Skeletal muscle cell (primary cell): ENCODE measurements around the gene FEM1B.
A peak's percentile ranks its signal among the peaks of the same experiment; 100 is the strongest.

Source experiments
- DNase-seq: peaks from one replicate; pipeline ENCODE4 v3.0.0-alpha.2; 2010; ENCODE audit warnings: low read depth
- H3K4me3 ChIP-seq: 2 replicates; pipeline ENCODE4 v1.5.1; 2011; ENCODE audit warnings: low read depth, mild to moderate bottlenecking, control low read depth, low read length, moderate library complexity

FEM1B gene

DNA sequence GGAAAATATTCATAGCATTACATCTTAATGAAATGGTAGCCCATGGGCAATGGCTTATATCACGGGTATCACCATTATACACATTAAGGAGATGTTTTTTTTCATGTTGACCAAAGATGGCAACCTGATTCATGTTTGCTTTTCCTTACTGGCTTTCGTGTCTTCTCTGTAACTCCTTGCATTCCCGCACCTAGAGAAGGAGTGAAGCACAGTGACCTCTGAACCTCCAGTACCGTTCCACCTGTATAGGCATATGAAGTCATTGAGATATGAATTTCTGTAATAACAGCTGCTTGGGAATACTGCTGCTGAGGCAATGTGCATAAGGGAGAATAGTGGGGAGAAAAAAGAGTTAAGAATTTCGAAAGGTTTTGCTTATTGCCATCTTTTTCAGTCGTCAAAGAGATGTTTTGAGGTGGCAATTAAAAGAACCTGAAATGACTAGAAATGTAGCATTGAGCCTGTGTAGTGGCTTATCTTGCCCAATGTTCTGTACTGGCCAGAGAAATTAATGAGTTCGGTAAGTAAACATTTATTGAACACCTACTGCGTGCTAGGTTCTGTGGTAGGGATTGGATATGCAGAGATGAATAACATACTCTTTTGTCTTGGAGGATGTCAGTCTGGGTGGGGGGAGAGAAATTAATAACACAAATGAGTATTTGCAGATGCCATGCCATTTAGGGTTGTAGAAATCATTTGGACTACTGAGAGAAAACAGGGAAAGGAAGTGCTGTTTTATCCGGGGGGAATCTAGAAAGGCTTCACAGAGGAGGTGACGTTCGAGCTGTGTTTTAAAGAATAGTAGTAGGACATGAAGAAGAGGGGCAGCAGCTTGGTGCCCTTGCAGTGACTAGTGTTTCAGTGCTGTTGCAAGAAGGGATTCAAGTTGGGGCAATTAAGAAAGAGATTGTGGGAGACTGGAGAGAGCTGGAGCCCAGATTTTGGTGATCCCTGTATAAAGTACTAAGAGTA lies 2.5 kb downstream of the FEM1B start:
- peak overlapping the region; percentile 85 for H3K4me3 ChIP-seq
- no peak for DNase-seq

- no peak for DNase-seq
- H3K4me3 ChIP-seq, result peak overlapping the region; percentile 85
Measured at GRCh38 chr15:68281008-68281407, 3.5 kb downstream of the FEM1B start.

- H3K4me3 ChIP-seq, result no peak overlapping the region
- DNase-seq, result no peak
Measured at GRCh38 chr15:68283401-68283800, 5.9 kb downstream of the FEM1B start.

- DNase-seq, result no peak
- no peak overlapping the region for H3K4me3 ChIP-seq
Measured at GRCh38 chr15:68284616-68285258, 7.2 kb downstream of the FEM1B start.

DNA sequence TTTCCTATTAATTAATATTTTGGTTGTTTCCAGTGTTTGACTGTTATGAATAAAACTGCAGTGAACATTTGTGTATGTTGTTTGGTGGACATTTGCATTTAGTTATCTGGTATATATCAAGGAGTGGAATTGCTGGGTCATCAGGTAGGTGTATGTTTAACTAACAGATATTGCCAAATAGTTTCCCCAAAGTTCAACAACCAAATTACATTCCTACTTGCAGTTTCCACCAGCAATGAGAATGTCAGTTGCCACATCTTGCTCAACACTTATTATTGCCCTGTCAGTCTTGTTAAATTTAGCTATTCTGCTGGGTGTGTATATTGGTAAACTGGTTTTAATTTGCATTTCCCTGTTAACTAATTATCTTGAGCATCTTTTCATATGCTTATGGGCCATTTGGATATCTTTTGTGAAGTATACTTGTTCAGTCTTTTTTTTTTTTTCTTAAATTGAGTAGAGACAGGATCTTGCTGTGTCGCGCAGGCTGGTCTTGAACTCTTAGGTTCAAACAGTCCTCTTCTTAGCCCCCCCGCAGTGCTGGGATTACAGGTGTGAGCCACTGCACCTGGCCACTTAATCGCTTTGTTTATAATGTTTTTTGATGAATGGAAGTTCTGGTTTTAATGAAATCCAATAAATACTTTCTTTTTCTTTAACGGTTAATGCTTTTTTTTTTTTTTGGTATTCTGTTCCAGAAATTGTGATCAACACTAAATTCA lies 7.9 kb downstream of the FEM1B start:
- DNase-seq, result no peak
- no peak overlapping the region for H3K4me3 ChIP-seq

GRCh38 chr15:68286256-68286655 lies 8.7 kb downstream of the FEM1B start:
- no peak for DNase-seq
- H3K4me3 ChIP-seq, result no peak overlapping the region

GRCh38 chr15:68289057-68289456 lies 11.5 kb downstream of the FEM1B start:
- no peak overlapping the region for H3K4me3 ChIP-seq
- no peak for DNase-seq

- H3K4me3 ChIP-seq, result no peak overlapping the region
- no peak for DNase-seq
Measured at GRCh38 chr15:68289621-68290352, 12.2 kb downstream of the FEM1B start.

- H3K4me3 ChIP-seq, result no peak overlapping the region
- no peak for DNase-seq
Measured at GRCh38 chr15:68290715-68291114, 13.2 kb downstream of the FEM1B start.

DNA sequence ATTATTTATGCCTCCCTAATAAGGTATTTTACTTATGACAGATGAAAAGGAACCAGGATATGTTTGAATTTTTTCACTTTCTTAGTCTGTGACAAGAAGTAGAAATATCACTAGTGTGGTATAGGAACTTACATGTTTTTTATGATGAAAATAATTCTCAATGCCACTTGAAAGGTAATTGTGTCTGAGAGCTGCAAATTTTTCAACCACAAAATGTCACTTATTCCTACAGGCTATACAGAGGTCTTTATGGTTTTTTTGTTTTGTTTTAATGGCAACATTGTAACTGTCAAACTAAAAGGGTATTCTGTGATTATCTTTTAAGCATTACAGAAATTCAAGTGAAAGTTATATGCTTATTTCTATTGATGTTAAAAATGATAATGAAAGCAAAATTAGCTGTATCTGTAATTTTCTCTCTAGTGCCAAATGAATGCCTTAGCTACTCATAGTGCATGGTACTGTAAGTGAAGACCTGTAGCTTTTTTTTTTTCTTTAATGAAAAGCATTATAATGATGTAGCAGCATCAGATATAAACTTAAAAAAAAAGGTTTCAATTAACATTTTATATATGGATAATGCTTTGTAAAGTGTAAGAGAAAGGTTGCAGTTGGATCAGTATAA lies 14.7 kb downstream of the FEM1B start:
- DNase-seq, result no peak
- H3K4me3 ChIP-seq, result no peak overlapping the region

- no peak for DNase-seq
- H3K4me3 ChIP-seq, result no peak overlapping the region
Measured at GRCh38 chr15:68292967-68293366, 15.4 kb downstream of the FEM1B start.

DNA sequence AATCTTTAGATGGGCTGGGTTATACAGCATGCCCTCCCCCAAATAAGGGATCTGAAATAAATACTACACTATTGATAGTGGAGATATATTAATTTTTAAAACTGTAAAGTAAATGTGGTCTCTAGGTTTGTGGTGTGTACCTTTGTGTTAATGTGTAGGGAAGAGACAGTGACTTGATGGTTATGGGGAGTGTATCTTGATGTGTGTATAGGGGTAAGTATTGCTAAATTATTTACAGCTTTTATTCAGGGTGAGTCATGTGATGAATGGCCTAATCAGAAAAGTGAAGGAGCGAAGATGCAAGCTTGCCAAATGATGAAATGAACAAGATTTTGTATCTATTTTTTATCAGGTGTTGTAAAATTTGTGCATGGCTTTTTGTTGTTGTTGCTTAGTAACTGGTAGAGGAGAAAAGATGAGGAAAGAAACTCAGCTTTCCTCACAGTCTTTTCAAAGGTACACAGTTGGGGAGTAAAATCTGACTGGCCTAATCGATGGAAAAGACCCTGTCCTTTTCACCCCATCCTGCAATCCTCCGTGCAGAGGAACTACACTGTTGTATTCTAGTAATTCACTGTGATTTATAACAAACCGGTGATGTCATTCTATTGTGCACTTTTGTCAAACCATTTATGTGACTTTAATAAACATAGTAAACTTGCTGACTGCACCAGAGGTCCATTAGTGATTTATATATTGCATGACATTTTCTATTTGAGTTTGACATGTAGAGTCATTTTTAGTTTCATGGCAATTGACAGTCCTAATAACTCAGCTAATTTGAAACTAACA lies 17.7 kb downstream of the FEM1B start:
- no peak for DNase-seq
- H3K4me3 ChIP-seq, result no peak overlapping the region

DNA sequence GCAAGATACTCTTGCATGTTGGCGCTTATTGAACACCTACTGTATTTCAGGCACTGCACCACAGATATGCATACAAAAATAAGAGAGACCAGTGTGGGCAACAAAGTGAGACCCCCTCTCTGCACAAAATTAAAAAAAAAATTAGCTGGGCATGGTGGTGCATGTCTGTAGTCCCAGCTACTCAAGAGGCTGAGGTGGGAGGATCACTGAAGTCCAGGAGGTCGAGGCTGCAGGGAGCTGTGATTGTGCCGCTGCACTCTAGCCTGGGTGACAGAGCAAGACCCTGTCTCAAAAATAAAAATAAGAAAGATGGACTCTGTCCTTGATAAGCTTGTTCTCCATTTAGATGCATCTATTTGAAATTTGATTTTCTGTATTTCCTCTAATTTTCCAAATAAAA lies 20.8 kb downstream of the FEM1B start:
- no peak overlapping the region for H3K4me3 ChIP-seq
- no peak for DNase-seq

DNA sequence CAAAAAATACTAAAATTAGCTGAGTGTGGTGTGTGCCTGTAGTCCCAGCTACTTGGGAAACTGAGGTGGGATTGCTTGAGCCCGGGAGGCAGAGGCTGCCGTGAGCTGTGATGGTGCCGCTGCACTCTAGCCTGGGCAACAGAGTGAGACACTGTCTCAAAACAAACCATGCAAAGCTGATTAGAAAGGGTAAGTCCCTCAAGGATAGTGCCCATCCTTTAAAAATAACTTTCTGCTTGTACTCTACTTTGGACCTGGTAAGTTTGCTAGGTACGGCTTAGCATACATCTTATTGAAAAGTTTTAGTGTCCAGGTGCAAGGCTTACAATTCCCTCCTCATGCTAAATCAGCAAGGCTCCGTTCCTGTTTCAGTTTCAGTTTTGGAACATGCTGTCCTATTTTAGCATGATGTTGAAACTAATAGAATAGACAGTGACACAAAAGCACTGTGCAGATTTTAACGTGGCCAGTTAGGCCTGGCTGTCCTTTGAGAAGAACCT lies 21.4 kb downstream of the FEM1B start:
- no peak for DNase-seq
- H3K4me3 ChIP-seq, result no peak overlapping the region

DNA sequence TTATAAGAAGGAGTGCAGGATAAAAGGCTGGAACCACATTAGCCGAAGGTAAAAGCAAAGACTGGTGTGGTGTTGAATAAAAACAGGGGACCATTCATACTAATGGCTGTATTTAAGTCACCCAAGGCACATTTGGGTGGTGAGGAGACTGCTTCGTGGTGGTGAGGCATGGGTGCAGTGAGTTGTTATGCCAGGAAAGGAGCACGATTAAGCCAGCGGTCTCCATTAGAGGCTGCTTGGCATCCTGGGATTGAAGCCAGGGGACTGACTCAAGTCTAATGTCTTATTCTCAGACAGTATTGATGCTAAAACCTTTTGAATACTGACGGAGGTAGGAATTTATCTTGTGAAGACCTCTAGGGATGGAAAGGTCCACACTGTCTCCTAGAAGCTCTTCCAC lies 21.9 kb downstream of the FEM1B start:
- no peak for DNase-seq
- H3K4me3 ChIP-seq, result no peak overlapping the region

- no peak for DNase-seq
- H3K4me3 ChIP-seq, result no peak overlapping the region
Measured at GRCh38 chr15:68300115-68300940, 22.8 kb downstream of the FEM1B start.

DNA sequence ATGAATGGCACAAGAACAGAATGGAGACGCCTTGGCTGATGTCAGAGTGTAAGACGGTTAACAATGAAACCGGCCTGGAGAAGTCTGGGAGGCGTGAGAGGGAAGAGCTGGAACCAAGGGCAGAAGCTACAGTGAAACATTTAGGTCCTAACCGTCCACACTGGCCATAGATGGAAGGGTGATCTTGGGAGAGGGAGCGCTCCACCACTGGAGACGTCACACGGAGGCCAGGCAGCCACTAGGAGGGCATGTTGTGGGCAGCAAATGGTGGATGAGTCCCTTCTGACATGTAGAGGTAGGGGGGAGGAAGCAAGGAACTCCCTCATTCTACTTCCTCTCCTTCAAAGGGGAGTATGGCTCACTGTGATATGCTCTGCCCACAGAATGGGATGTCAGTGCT lies 23.8 kb downstream of the FEM1B start:
- no peak overlapping the region for H3K4me3 ChIP-seq
- no peak for DNase-seq
